HG02981 (cell line): ENCODE results near the gene CAPN15.
"Not testable (repeated sequence)": the region's sequence is repeated elsewhere in the genome, so short reads cannot be mapped to it uniquely, and the experiment has no call there.

Source experiments
- ATAC-seq: cut with Tn5 transposase; IDR thresholded peaks from one replicate; pipeline ENCODE4 v1.9.1; 2021; ENCODE audit warnings: mild to moderate bottlenecking, moderate library complexity; ENCODE audit not compliant: unreplicated experiment

The CAPN15 gene

DNA sequence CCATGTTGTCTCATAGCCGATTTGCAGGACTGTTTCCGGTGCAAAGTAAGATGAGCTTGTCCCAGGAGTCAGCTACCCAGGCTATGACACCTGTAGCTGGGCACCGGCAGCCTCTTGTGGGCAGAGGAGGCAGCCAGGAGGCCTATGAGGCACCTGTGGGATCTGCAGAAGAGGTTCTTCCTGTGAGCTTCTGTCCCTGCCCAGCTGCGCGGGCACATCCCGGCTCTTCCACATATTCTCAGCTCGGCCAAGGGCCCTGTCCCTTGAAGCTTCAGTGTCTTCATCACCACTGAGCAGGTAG is 21.3 kb upstream of the CAPN15 start:
- ATAC-seq, result no peak

DNA sequence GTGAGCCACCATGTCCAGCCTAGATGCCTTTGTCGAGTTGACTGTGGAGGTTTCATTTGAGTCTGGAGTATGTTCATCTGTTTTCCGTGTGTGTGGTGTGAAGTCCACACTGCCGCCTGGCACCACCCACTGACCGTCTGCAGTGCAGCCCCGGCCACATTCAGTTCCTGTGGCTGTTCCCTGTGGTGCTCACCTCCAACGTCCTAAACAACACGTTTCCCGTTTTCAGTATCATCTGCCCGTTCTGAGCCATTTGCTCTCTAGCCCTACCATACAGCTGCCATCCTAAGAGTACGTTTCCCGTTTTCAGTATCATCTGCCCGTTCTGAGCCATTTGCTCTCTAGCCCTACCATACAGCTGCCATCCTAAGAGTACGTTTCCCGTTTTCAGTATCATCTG is 20.0 kb upstream of the CAPN15 start:
- not testable (repeated sequence) for ATAC-seq

GRCh38 chr16:507996-508395 is 19.5 kb upstream of the CAPN15 start:
- ATAC-seq, result no peak

DNA sequence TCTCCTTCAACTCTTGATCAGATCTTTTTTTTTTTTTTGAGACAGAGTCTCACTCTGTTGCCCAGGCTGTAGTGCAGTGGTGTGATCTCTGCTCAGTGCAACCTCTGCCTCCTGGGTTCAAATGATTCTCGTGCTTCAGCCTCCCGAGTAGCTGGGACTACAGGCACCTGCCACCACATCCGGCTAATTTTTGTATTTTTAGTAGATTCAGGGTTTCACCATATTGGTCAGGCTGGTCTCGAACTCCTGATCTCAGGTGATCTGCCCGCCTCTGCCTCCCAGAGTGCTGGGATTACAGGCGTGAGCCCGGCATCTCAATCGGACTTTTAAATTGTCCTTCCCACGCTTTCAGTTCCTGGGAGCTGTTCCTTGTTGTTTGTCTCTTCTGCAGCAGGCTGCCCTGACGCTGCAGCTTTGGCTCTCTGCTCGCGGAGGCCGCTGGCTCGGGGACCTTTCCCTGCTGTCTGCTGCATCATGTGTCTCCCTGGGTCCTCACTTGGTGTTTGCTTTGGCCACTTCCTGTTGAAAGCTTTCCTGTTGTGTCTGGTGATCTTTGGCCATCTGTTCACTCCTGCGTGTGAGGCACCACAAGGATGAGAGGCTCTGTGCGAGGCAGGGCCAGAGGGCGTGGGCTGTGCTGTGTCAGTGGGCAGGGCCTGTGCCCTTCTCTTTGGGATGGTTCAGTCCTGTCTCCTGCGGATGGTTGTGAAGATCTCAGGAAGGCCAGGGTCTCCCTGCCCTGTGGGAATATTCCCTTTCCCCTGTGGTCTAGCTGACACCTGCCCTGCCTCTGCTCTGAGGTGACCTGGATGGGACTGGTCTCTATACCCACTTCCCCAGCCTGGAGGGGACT is 18.4 kb upstream of the CAPN15 start:
- no peak for ATAC-seq

- no peak for ATAC-seq
Measured at GRCh38 chr16:510066-510825, 17.3 kb upstream of the CAPN15 start.

GRCh38 chr16:512802-513201 is 14.7 kb upstream of the CAPN15 start:
- no peak for ATAC-seq

DNA sequence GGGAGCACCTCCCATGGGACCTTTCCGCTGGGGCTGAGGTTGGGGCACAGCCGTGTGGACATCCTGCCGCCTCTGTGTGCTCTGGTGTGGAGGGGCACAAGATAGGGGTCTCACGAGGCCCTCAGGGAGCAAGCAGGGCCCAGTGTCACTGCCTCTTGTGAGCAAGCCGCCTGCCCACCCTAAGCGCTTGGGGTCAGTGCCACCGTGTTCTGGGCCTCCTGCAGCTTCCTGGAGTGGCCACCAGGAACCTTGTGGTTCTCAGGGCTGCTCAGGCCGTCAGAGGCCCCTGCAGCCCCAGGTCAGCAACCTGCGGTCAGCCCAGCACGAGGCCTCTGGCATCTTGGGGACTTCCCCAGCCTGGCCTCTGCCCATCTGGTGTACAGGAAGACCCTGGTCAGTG is 13.6 kb upstream of the CAPN15 start:
- ATAC-seq, result no peak

DNA sequence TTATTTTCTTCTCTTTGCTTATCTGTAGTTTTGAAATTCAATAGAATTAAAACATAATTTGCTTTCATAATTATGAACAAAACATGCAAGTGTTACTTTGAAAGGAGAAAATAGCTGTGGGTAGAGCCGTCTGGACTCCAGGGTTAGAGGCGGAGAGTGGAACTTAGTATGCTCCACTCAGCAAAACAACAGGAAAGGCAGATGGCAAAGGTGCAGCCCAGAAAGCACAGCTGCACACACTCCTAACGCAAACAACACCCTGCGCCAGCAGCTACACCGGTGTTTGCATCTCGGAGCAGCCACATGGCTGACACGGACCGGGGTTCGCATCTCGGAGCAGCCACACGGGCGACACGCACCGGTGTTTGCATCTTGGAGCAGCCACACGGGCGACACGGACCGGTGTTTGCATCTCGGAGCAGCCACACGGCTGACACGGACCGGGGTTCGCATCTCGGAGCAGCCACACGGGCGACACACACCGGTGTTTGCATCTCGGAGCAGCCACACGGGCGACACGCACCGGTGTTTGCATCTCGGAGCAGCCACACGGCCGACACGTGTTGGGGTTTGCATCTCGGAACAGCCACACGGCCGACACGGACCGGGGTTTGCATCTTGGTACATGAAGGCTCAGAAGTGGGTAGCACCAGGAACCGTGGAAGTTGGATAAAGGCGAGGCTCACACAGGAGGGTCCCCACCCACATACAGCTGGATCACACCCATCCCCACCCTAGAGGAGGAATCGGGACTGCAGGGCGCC is 12.2 kb upstream of the CAPN15 start:
- ATAC-seq, result no peak

GRCh38 chr16:515939-516226 is 11.6 kb upstream of the CAPN15 start:
- ATAC-seq, result no peak

DNA sequence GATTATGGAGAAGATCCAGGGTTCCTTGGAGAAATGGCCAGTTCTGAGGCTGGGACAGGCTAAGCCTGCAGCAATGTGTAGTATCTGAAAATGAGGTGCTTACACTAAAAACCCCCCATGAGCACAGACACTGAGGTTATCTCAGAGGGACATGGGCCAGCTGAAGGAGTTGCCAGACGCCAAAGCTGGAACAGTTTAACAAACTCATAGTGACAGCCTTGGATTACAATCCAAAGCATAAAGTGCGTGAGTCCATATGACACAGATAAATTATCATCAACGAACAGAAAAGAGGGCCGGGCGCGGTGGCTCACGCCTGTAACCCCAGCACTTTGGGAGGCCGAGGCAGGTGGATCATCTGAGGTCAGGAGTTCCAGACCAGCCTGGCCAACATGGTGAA is 11.2 kb upstream of the CAPN15 start:
- ATAC-seq, result no peak

GRCh38 chr16:518858-519257 is 8.7 kb upstream of the CAPN15 start:
- ATAC-seq, result no peak

GRCh38 chr16:519425-519824 is 8.1 kb upstream of the CAPN15 start:
- no peak for ATAC-seq

GRCh38 chr16:519841-520687 is 7.4 kb upstream of the CAPN15 start:
- ATAC-seq, result no peak

- ATAC-seq, result no peak
Measured at GRCh38 chr16:520847-521246, 6.7 kb upstream of the CAPN15 start.

- no peak for ATAC-seq
Measured at GRCh38 chr16:521381-522210, 5.9 kb upstream of the CAPN15 start.

DNA sequence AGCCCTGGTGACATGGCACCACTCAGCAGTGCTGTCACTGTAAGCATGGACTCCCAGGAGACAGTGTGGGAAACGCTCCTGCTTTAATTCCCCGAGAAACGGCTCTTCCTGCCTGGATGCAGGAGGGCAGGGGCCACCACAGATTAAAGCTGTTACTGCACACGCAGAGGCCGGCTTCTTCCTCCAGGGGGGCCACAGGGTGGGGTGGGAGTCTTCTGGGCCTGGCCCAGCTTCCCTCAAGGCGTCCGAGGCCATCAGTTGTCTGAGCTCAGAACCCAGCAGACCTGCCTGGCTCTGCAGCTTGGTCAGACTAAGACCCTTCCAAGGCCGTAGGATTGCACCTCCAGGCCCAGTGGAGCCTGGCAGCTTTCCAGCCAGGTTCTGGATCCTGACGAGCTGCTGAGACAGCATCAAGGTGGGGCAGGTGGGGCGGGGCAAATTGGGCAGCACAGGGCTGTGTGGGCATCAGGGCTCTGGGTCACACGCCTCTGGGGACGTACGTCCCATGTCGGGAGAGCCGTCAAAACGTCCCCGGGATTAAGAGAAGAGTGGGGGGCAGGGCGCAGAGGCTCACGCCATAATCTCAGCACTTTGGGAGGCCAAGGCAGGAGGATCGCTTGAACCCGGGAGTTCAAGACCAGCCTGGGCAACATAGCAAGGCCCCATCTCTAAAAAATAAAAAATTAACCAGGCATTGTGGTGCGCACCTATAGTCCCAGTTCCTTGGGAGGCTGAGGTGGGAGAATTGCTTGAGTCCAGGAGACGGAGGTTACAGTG is 5.0 kb upstream of the CAPN15 start:
- no peak for ATAC-seq

DNA sequence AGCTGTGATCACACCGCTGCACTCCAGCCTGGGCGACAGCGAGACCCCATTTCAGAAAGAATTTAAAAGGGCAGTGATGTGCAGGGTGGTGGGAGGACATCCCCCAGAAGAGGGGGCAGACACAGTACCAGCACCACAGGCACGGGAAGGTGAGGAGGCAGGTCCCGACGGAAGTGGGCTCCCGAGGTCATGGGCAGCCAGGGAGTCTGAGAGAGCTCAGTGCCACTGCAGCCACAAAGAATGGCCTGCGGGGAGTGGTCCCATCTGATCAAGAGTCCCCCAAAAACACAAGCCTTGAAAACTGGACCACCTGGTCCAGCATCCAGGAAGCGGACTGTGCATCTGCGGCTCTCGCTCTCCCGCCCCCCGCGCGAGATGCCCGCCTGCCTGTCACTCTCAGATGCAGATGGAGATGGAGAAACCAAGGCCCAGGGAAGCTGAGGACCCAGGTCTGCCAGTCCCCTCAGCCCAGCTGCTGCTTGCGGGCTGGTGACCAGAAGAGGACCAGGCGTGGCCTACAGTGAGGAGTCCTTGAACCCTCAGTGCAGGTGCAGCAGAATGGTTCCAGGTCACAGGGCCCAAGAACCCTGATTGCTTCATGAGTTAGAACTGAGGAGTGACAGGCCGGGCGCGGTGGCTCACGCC is 4.3 kb upstream of the CAPN15 start:
- no peak for ATAC-seq

GRCh38 chr16:524274-525040 is 3.1 kb upstream of the CAPN15 start:
- ATAC-seq, result no peak
